Measurements from ENCODE around the gene CHKB.
A peak's percentile ranks its signal among the peaks of the same experiment; 100 is the strongest.

The CHKB gene

GRCh38 chr22:50601669-50602337, 19.2 kb upstream of the CHKB start:
- Histone ChIP-seq H3K36me3 (ENCODE audit: insufficient read depth, insufficient read length, low read length) (peaks cover 23% of the 10 kb centered on the region), H3K9me3 (ENCODE audit: insufficient read depth, low read length) (no peaks in the 10 kb centered on the region), H3K4me3 (ENCODE audit: insufficient read length, low read depth) (peak overlapping the region; percentile 21), H3K27me3 (ENCODE audit: insufficient read depth, insufficient read length) (no peaks in the 10 kb centered on the region), H3K9ac (ENCODE audit: insufficient read length, low read depth) (peak overlapping the region; percentile 58), H3K4me1 (ENCODE audit: insufficient read depth, insufficient read length) (peaks cover 3% of the 10 kb centered on the region)
- DNase-seq (ENCODE audit: low read depth, low spot score): no peak
- TF ChIP-seq YY1 (IDR thresholded peaks at IDR 0.05; ENCODE audit: insufficient read depth, insufficient read length) (no peak), ZNF274 (IDR thresholded peaks at IDR 0.05; ENCODE audit: low read depth, low read length) (no peak), SUZ12 (IDR thresholded peaks at IDR 0.05; ENCODE audit: extremely low read depth, insufficient read depth, insufficient read length) (no peak)

GRCh38 chr22:50600967-50601668, 18.5 kb upstream of the CHKB start:
- Histone ChIP-seq H3K4me3 (ENCODE audit: insufficient read length, low read depth) (peak overlapping the region; percentile 37), H3K9ac (ENCODE audit: insufficient read length, low read depth) (peak overlapping the region; percentile 58), H3K36me3 (ENCODE audit: insufficient read depth, insufficient read length, low read length) (peaks cover 20% of the 10 kb centered on the region), H3K4me1 (ENCODE audit: insufficient read depth, insufficient read length) (peaks cover 3% of the 10 kb centered on the region), H3K27me3 (ENCODE audit: insufficient read depth, insufficient read length) (no peaks in the 10 kb centered on the region), H3K9me3 (ENCODE audit: insufficient read depth, low read length) (no peaks in the 10 kb centered on the region)
- TF ChIP-seq ZNF274 (IDR thresholded peaks at IDR 0.05; ENCODE audit: low read depth, low read length) (no peak), YY1 (IDR thresholded peaks at IDR 0.05; ENCODE audit: insufficient read depth, insufficient read length) (no peak), SUZ12 (IDR thresholded peaks at IDR 0.05; ENCODE audit: extremely low read depth, insufficient read depth, insufficient read length) (no peak)
- no peak for DNase-seq (ENCODE audit: low read depth, low spot score)

- Histone ChIP-seq H3K9me3 (ENCODE audit: insufficient read depth, low read length) (no peaks in the 10 kb centered on the region), H3K4me1 (ENCODE audit: insufficient read depth, insufficient read length) (peaks cover 3% of the 10 kb centered on the region), H3K36me3 (ENCODE audit: insufficient read depth, insufficient read length, low read length) (peaks cover 16% of the 10 kb centered on the region), H3K27me3 (ENCODE audit: insufficient read depth, insufficient read length) (no peaks in the 10 kb centered on the region), H3K9ac (ENCODE audit: insufficient read length, low read depth) (peak within 1 kb of the TSS; percentile 58), H3K4me3 (ENCODE audit: insufficient read length, low read depth) (peak within 1 kb of the TSS; percentile 37)
- DNase-seq (ENCODE audit: low read depth, low spot score): no peak
- no peak for TF ChIP-seq SUZ12 (IDR thresholded peaks at IDR 0.05; ENCODE audit: extremely low read depth, insufficient read depth, insufficient read length)
- TF ChIP-seq ZNF274 (IDR thresholded peaks at IDR 0.05; ENCODE audit: low read depth, low read length): no peak
- no peak for TF ChIP-seq YY1 (IDR thresholded peaks at IDR 0.05; ENCODE audit: insufficient read depth, insufficient read length)
These were observed 17.9 kb upstream of the CHKB start, which contains the start of gene MAPK8IP2 for GRCh38 chr22:50600538-50600937. Gene MAPK8IP2 (plus strand): TSS chr22:50600793. CDS start chr22:50600819, 26 bp downstream.

GRCh38 chr22:50599816-50600455, 17.3 kb upstream of the CHKB start:
- no peaks in the 10 kb centered on the region for H3K27me3 ChIP-seq (ENCODE audit: insufficient read depth, insufficient read length)
- no peak overlapping the region for H3K4me3 ChIP-seq (ENCODE audit: insufficient read length, low read depth)
- H3K9me3 ChIP-seq (ENCODE audit: insufficient read depth, low read length): no peaks in the 10 kb centered on the region
- no peak for DNase-seq (ENCODE audit: low read depth, low spot score)
- H3K9ac ChIP-seq (ENCODE audit: insufficient read length, low read depth): no peak overlapping the region
- peaks cover 16% of the 10 kb centered on the region for H3K36me3 ChIP-seq (ENCODE audit: insufficient read depth, insufficient read length, low read length)
- H3K4me1 ChIP-seq (ENCODE audit: insufficient read depth, insufficient read length): peaks cover 3% of the 10 kb centered on the region
- TF ChIP-seq YY1 (IDR thresholded peaks at IDR 0.05; ENCODE audit: insufficient read depth, insufficient read length): no peak
- TF ChIP-seq ZNF274 (IDR thresholded peaks at IDR 0.05; ENCODE audit: low read depth, low read length): no peak
- TF ChIP-seq SUZ12 (IDR thresholded peaks at IDR 0.05; ENCODE audit: extremely low read depth, insufficient read depth, insufficient read length): no peak

GRCh38 chr22:50597097-50597496, 14.4 kb upstream of the CHKB start:
- no peak overlapping the region for H3K4me3 ChIP-seq (ENCODE audit: insufficient read length, low read depth)
- H3K9me3 ChIP-seq (ENCODE audit: insufficient read depth, low read length): no peaks in the 10 kb centered on the region
- peaks cover 3% of the 10 kb centered on the region for H3K4me1 ChIP-seq (ENCODE audit: insufficient read depth, insufficient read length)
- peaks cover 11% of the 10 kb centered on the region for H3K36me3 ChIP-seq (ENCODE audit: insufficient read depth, insufficient read length, low read length)
- H3K9ac ChIP-seq (ENCODE audit: insufficient read length, low read depth): no peak overlapping the region
- DNase-seq (ENCODE audit: low read depth, low spot score): no peak
- TF ChIP-seq SUZ12 (IDR thresholded peaks at IDR 0.05; ENCODE audit: extremely low read depth, insufficient read depth, insufficient read length) (no peak), ZNF274 (IDR thresholded peaks at IDR 0.05; ENCODE audit: low read depth, low read length) (no peak), YY1 (IDR thresholded peaks at IDR 0.05; ENCODE audit: insufficient read depth, insufficient read length) (no peak)
- H3K27me3 ChIP-seq (ENCODE audit: insufficient read depth, insufficient read length): no peaks in the 10 kb centered on the region

GRCh38 chr22:50595189-50595588, 12.5 kb upstream of the CHKB start:
- no peak for DNase-seq (ENCODE audit: low read depth, low spot score)
- H3K27me3 ChIP-seq (ENCODE audit: insufficient read depth, insufficient read length): no peaks in the 10 kb centered on the region
- no peak for TF ChIP-seq ZNF274 (IDR thresholded peaks at IDR 0.05; ENCODE audit: low read depth, low read length)
- no peak for TF ChIP-seq YY1 (IDR thresholded peaks at IDR 0.05; ENCODE audit: insufficient read depth, insufficient read length)
- TF ChIP-seq SUZ12 (IDR thresholded peaks at IDR 0.05; ENCODE audit: extremely low read depth, insufficient read depth, insufficient read length): no peak

GRCh38 chr22:50587407-50587806, 4.8 kb upstream of the CHKB start:
- H3K4me3 ChIP-seq (ENCODE audit: insufficient read length, low read depth): no peak overlapping the region
- H3K4me1 ChIP-seq (ENCODE audit: insufficient read depth, insufficient read length): no peaks in the 10 kb centered on the region
- no peak overlapping the region for H3K9ac ChIP-seq (ENCODE audit: insufficient read length, low read depth)
- no peaks in the 10 kb centered on the region for H3K27me3 ChIP-seq (ENCODE audit: insufficient read depth, insufficient read length)
- TF ChIP-seq YY1 (IDR thresholded peaks at IDR 0.05; ENCODE audit: insufficient read depth, insufficient read length): no peak
- TF ChIP-seq SUZ12 (IDR thresholded peaks at IDR 0.05; ENCODE audit: extremely low read depth, insufficient read depth, insufficient read length): no peak
- no peak for TF ChIP-seq ZNF274 (IDR thresholded peaks at IDR 0.05; ENCODE audit: low read depth, low read length)
- DNase-seq (ENCODE audit: low read depth, low spot score): no peak
- peaks cover 3% of the 10 kb centered on the region for H3K36me3 ChIP-seq (ENCODE audit: insufficient read depth, insufficient read length, low read length)
- no peaks in the 10 kb centered on the region for H3K9me3 ChIP-seq (ENCODE audit: insufficient read depth, low read length)

More at GRCh38 chr22:50595189-50595588, 12.5 kb upstream of the CHKB start:
- Histone ChIP-seq H3K36me3 (ENCODE audit: insufficient read depth, insufficient read length, low read length) (peaks cover 11% of the 10 kb centered on the region), H3K4me3 (ENCODE audit: insufficient read length, low read depth) (no peak overlapping the region), H3K4me1 (ENCODE audit: insufficient read depth, insufficient read length) (no peaks in the 10 kb centered on the region), H3K9me3 (ENCODE audit: insufficient read depth, low read length) (no peaks in the 10 kb centered on the region), H3K9ac (ENCODE audit: insufficient read length, low read depth) (no peak overlapping the region)
